Loucy (cell line): ENCODE results near the gene ACTR1A.

ENCODE experiments used
- H2AFZ ChIP-seq: fragments of 200-600 bp; sonication (generic); 2 replicates; pipeline ENCODE4 v1.6.0; 2016; ENCODE audit warnings: antibody characterized with exemption, mild to moderate bottlenecking, low read length, moderate library complexity
- H3F3A ChIP-seq: fragments of 200-600 bp; 2 replicates; pipeline ENCODE4 v1.6.0; 2016; ENCODE audit warnings: antibody characterized with exemption, low read depth, mild to moderate bottlenecking
- H3K27me3 ChIP-seq: fragments of 200-600 bp; sonication (generic); 2 replicates; pipeline ENCODE4 v1.6.1; 2014; ENCODE audit warnings: low read length, mild to moderate bottlenecking; ENCODE audit not compliant: insufficient read depth, poor library complexity, severe bottlenecking
- H3K36me3 ChIP-seq: fragments of 200-600 bp; sonication (generic); 2 replicates; pipeline ENCODE4 v1.6.1; 2016; ENCODE audit warnings: low read length; ENCODE audit not compliant: insufficient read depth
- H3K4me1 ChIP-seq: fragments of 200-600 bp; sonication (generic); 2 replicates; pipeline ENCODE4 v1.5.1; 2014; ENCODE audit warnings: low read length, mild to moderate bottlenecking; ENCODE audit not compliant: insufficient read depth, poor library complexity, severe bottlenecking
- H3K4me2 ChIP-seq: fragments of 200-600 bp; sonication (generic); 2 replicates; pipeline ENCODE4 v1.6.0; 2014; ENCODE audit warnings: antibody characterized with exemption, low read length, low read depth, mild to moderate bottlenecking; ENCODE audit not compliant: poor library complexity, severe bottlenecking
- H3K4me3 ChIP-seq: fragments of 200-600 bp; sonication (generic); 2 replicates; pipeline ENCODE4 v1.5.1; 2014; ENCODE audit warnings: low read length, mild to moderate bottlenecking, mixed read lengths; ENCODE audit not compliant: poor library complexity, severe bottlenecking
- H3K79me2 ChIP-seq: fragments of 200-600 bp; sonication (generic); 2 replicates; pipeline ENCODE4 v1.6.1; 2014; ENCODE audit warnings: low read length; ENCODE audit not compliant: insufficient read depth
- H3K9ac ChIP-seq: fragments of 200-600 bp; sonication (generic); 2 replicates; pipeline ENCODE4 v1.6.0; 2014; ENCODE audit warnings: mild to moderate bottlenecking, low read depth, low read length, moderate library complexity; ENCODE audit not compliant: poor library complexity, severe bottlenecking
- H3K9me2 ChIP-seq: fragments of 200-600 bp; sonication (generic); replicated peaks from 2 replicates; pipeline ENCODE4 v1.6.1; 2016; ENCODE audit warnings: low read depth, low read length, mixed read lengths
- H3K9me3 ChIP-seq: fragments of 200-600 bp; sonication (generic); 2 replicates; pipeline ENCODE4 v1.6.1; 2014; ENCODE audit warnings: mild to moderate bottlenecking, antibody characterized with exemption, low read length, low read depth; ENCODE audit not compliant: insufficient read depth
- H4K20me1 ChIP-seq: fragments of 200-600 bp; sonication (generic); 2 replicates; pipeline ENCODE4 v1.6.0; 2014; ENCODE audit warnings: antibody characterized with exemption, low read length, mild to moderate bottlenecking; ENCODE audit not compliant: insufficient read depth, poor library complexity, severe bottlenecking
- EZH2phosphoT487 ChIP-seq: fragments of 200-600 bp; IDR thresholded peaks from 2 replicates; pipeline ENCODE4 v1.6.1; 2018; ENCODE audit warnings: antibody characterized with exemption, mild to moderate bottlenecking, moderate library complexity, borderline replicate concordance
- TF ChIP-seq, protein P1 (sequence below): fragments of 200-600 bp; sonication (generic); conservative IDR thresholded peaks from 2 replicates; pipeline ENCODE4 v1.5.1; 2014; ENCODE audit warnings: mild to moderate bottlenecking, antibody characterized with exemption, low read length

The ACTR1A gene

DNA sequence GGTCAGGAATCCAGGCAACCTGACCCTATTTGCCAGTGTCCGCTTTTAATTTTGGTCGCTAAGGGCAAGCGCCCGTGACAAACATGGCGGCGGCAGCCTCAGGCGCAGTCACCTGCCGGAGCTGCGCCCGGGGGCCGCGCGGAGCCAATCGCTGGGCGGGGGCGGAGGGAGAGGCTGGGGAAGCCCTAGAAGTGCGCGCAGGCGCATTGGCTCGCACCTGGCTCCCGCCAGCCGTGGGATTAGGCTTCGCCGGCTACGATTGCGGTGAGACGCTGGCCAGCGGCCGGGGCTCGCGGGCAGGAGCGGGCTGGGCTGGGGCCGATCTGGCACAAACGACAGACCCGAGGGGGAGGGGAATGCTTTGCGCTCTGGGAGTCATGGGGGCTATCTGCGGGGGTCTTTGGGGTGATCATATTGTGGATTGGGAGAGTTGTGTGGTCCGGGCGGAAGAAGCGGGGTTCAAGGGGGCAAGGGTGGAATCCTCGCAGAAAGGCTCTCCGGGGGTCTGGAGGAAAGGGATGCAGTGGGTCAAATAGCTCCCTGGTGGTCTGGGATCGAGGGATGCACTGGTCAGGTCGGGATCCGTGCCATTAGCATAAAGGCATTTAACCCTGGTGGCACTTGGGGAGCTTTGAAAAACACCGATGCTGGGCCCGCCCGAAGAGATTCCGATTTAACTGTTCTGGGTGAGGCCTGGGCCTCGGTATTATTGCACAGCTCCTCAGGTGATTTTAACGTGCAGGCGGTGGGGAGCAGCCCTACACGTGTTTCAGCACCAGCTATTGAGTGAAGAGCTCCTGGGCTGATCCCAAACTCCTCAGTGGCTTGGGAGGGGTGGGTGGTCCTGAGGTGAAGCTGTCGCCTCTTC, 41.1 kb downstream of the ACTR1A start:
- peak overlapping the region; percentile 87 for H3K4me3 ChIP-seq
- peaks cover 16% of the 10 kb centered on the region for H3K4me1 ChIP-seq
- H3K4me2 ChIP-seq = peak overlapping the region; percentile 98
- H3K27me3 ChIP-seq = no peaks in the 10 kb centered on the region
- H3K9me2 ChIP-seq = no peaks in the 10 kb centered on the region
- no peaks in the 10 kb centered on the region for H3K9me3 ChIP-seq
- no peaks in the 10 kb centered on the region for H3F3A ChIP-seq
- H3K9ac ChIP-seq = peak overlapping the region; percentile 69
- TF ChIP-seq, protein P1, sequence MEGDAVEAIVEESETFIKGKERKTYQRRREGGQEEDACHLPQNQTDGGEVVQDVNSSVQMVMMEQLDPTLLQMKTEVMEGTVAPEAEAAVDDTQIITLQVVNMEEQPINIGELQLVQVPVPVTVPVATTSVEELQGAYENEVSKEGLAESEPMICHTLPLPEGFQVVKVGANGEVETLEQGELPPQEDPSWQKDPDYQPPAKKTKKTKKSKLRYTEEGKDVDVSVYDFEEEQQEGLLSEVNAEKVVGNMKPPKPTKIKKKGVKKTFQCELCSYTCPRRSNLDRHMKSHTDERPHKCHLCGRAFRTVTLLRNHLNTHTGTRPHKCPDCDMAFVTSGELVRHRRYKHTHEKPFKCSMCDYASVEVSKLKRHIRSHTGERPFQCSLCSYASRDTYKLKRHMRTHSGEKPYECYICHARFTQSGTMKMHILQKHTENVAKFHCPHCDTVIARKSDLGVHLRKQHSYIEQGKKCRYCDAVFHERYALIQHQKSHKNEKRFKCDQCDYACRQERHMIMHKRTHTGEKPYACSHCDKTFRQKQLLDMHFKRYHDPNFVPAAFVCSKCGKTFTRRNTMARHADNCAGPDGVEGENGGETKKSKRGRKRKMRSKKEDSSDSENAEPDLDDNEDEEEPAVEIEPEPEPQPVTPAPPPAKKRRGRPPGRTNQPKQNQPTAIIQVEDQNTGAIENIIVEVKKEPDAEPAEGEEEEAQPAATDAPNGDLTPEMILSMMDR = no peak
- TF ChIP-seq EZH2phosphoT487 = no peak
- no peaks in the 10 kb centered on the region for H3K79me2 ChIP-seq
- no peaks in the 10 kb centered on the region for H3K36me3 ChIP-seq
- H2AFZ ChIP-seq = peak overlapping the region; percentile 99
- H4K20me1 ChIP-seq = no peaks in the 10 kb centered on the region

DNA sequence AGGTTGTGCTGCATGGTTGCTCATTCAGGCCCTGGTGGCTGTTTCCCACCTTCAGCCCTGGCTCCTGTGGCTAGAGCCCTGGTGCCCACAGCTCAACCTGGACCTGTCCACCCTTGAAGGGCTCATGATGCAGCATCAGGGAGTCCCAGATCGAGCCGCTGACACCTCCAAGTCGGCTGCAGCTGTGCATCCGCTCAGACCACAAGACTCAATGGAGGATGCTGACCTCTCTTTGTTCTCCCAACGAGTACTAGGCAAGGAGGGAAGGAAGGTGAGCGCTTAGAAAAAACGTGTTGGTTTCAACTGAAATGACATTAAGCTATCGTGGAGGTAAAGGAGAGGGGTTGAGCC, 41.7 kb downstream of the ACTR1A start:
- H3K79me2 ChIP-seq = no peaks in the 10 kb centered on the region
- no peaks in the 10 kb centered on the region for H3K9me3 ChIP-seq
- peak overlapping the region; percentile 69 for H3K9ac ChIP-seq
- peak overlapping the region; percentile 98 for H3K4me2 ChIP-seq
- H3K4me3 ChIP-seq = peak overlapping the region; percentile 87
- peak overlapping the region; percentile 99 for H2AFZ ChIP-seq
- no peaks in the 10 kb centered on the region for H3F3A ChIP-seq
- no peaks in the 10 kb centered on the region for H4K20me1 ChIP-seq
- no peaks in the 10 kb centered on the region for H3K9me2 ChIP-seq
- TF ChIP-seq, protein P1 = no peak
- TF ChIP-seq EZH2phosphoT487 = no peak
- peaks cover 16% of the 10 kb centered on the region for H3K4me1 ChIP-seq
- no peaks in the 10 kb centered on the region for H3K27me3 ChIP-seq
- no peaks in the 10 kb centered on the region; the same call in 1 of the 2 replicates for H3K36me3 ChIP-seq

DNA sequence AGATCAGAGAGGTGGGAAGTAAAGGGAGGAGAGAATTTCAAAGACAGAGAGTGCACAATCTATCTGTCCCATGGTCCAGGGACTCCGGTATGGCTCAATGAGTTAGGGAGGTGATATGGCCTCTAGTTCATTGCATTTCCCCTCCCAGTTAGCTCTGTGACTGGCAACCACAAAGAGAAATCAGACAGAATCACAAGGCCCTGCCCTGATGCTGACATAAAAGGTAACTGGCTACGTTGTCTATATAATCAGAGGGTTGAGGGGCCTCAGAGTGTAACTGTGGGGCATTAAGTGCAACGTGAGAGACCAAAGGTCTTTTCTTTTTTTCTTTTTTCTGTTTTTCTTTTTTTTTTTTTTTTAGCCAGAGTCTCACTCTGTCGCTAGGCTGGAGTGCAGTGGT, 43.9 kb downstream of the ACTR1A start:
- H3K36me3 ChIP-seq = no peaks in the 10 kb centered on the region; the same call in 1 of the 2 replicates
- H3K4me1 ChIP-seq = peaks cover 16% of the 10 kb centered on the region
- H3K4me3 ChIP-seq = no peak overlapping the region
- H3K9me2 ChIP-seq = no peaks in the 10 kb centered on the region
- H2AFZ ChIP-seq = no peak overlapping the region
- H3K9me3 ChIP-seq = no peaks in the 10 kb centered on the region
- no peaks in the 10 kb centered on the region for H3K27me3 ChIP-seq
- no peaks in the 10 kb centered on the region for H3K79me2 ChIP-seq
- no peak for TF ChIP-seq EZH2phosphoT487
- TF ChIP-seq, protein P1 = no peak
- no peak overlapping the region for H3K9ac ChIP-seq
- no peak overlapping the region for H3K4me2 ChIP-seq
- no peaks in the 10 kb centered on the region for H3F3A ChIP-seq
- no peaks in the 10 kb centered on the region for H4K20me1 ChIP-seq
